Right lobe of liver (tissue), 6 donors: ENCODE measurements around the gene MARK2. TPM values are rescaled to one million over a fixed set of nuclear protein-coding genes. Genes with fewer than 3 reads are reported as not detected.

ENCODE experiments used
- ATAC-seq, 4 donors: fragments of 200-7000 bp; cut with Tn5 transposase; one replicate each; pipeline ENCODE4 v1.9.1; 2020; ENCODE audit warnings: mild to moderate bottlenecking in 4 of 4, moderate library complexity in 4 of 4
- DNase-seq, 3 donors: peaks; one replicate each; pipeline ENCODE4 v3.0.0-alpha.2; 2020
- H3K27ac ChIP-seq, 3 donors: fragments of 200-600 bp; one replicate each; pipeline ENCODE4 v1.8.0; 2022
- H3K27me3 ChIP-seq, 2 donors: fragments of 200-600 bp; one replicate each; pipeline ENCODE4 v1.8.0; 2022
- H3K36me3 ChIP-seq, 4 donors: fragments of 200-600 bp; sonication (generic) in 1 of 4; one replicate each; pipeline versions ENCODE4 v1.5.1 to v1.8.0; 2017 to 2022; ENCODE audit warnings: control low read depth in 1 of 4
- H3K4me1 ChIP-seq, 4 donors: fragments of 200-600 bp; sonication (generic) in 1 of 4; one replicate each; pipeline versions ENCODE4 v1.5.1 to v1.8.0; 2017 to 2022; ENCODE audit warnings: control low read depth in 1 of 4
- H3K4me3 ChIP-seq, 3 donors: fragments of 200-600 bp; one replicate each; pipeline ENCODE4 v1.8.0; 2022
- H3K9me3 ChIP-seq, 4 donors: fragments of 200-600 bp; sonication (generic) in 1 of 4; one replicate each; pipeline versions ENCODE4 v1.5.1 to v1.8.0; 2017 to 2022; ENCODE audit warnings: control low read depth in 1 of 4
- POLR2A ChIP-seq: fragments of 450-650 bp; IDR thresholded peaks from one replicate; pipeline ENCODE4 v1.6.1; 2017; ENCODE audit warnings: antibody characterized with exemption, mild to moderate bottlenecking
- WGBS: methylation state at CpG from one replicate; pipeline ENCODE4 v1.1.6; 2018; ENCODE audit warnings: low coverage, low lambda C conversion rate; ENCODE audit not compliant: insufficient coverage; ENCODE audit errors: missing lambda C conversion rate; 5-methylcytosine and 5-hydroxymethylcytosine counted together
- intact Hi-C, 2 donors: fragments of 100-400 bp; cut with DNase I; formaldehyde crosslinking; loops; one replicate each; pipeline versions ENCODE4 v1.11.2 to v1.14.1; 2022
- total RNA-seq, 6 experiments: library from RNA; depleted of rRNA in 2 of 6; stranded (reverse); fragments of >200 nt in 2 of 6; fragmentation: NEBNext Ultra II Directional in 3 of 6; extraction: Animal tissue kit (Norgen Biotek cat#: 25700) in 3 of 6; gene quantifications; one replicate each; pipeline versions ENCODE4 v1.1.0 to v1.2.4, GENCODE V29; 2016 to 2023
- TF ChIP-seq, protein P1 (sequence below), 4 donors: fragments of 200-600 bp in 3 of 4; fragments of 450-650 bp in 1 of 4; IDR thresholded peaks; one replicate each; pipeline versions ENCODE4 v1.5.1 to v1.8.0; 2016 to 2022; ENCODE audit warnings: antibody characterized with exemption in 4 of 4, mild to moderate bottlenecking in 2 of 4
- donor health status: DM: no; HTN: yes; CAD: no.
- donor health status: DM: no; HTN: no; CAD: no.
- donor health status: DM: no; HTN: no; CAD: no.
- donor health status: DM: no; HTN: yes; CAD: no.
- donor health status: DM: no; HTN: yes; CAD: no.

Gene MARK2
- total RNA-seq, 6 experiments from 2014 or later = 10.6 to 14.8 (median 12.2) TPM

- Histone ChIP-seq H3K27ac (no peak overlapping the region), H3K27me3 (no peaks in the 10 kb centered on the region), H3K4me3 (no peak overlapping the region), H3K9me3 (no peaks in the 10 kb centered on the region), H3K36me3 (no peaks in the 10 kb centered on the region), H3K4me1 (peaks cover 0 to 40% (median 0%) of the 10 kb centered on the region in 4 donors)
- ATAC-seq (peak in 2 of 4 donors; percentile 21 to 63), DNase-seq (no peak)
- TF ChIP-seq, protein P1, sequence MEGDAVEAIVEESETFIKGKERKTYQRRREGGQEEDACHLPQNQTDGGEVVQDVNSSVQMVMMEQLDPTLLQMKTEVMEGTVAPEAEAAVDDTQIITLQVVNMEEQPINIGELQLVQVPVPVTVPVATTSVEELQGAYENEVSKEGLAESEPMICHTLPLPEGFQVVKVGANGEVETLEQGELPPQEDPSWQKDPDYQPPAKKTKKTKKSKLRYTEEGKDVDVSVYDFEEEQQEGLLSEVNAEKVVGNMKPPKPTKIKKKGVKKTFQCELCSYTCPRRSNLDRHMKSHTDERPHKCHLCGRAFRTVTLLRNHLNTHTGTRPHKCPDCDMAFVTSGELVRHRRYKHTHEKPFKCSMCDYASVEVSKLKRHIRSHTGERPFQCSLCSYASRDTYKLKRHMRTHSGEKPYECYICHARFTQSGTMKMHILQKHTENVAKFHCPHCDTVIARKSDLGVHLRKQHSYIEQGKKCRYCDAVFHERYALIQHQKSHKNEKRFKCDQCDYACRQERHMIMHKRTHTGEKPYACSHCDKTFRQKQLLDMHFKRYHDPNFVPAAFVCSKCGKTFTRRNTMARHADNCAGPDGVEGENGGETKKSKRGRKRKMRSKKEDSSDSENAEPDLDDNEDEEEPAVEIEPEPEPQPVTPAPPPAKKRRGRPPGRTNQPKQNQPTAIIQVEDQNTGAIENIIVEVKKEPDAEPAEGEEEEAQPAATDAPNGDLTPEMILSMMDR (IDR thresholded peaks at IDR 0.05) = no peak
- TF ChIP-seq POLR2A = no peak
- intact Hi-C loops = no loop called here
- 71% methylated on average over 1 of the region's 2 CpGs for WGBS
These were observed 6.4 kb downstream of the MARK2 start for GRCh38 chr11:63845303-63845702.

DNA sequence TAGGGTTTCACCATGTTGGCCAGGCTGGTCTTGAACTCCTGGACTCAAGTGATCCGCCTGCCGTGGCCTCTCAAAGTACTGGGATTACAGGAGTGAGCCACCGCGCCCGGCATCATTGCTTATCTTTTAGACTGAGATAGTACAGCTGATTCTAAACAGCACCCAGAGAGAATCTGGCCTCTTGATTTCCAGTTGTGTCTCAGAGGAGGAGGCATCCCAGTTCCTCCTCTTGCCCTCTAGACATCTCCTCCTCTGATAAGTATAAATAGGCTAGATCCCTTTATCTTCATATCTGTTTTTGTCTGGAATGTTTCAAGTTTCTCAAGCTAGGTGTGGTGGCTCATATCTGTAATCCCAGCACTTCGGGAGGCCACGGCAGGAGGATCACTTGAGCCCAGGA lies 7.0 kb downstream of the MARK2 start:
- Histone ChIP-seq H3K4me3 (no peak overlapping the region), H3K27me3 (no peaks in the 10 kb centered on the region), H3K27ac (no peak overlapping the region), H3K36me3 (no peaks in the 10 kb centered on the region), H3K9me3 (no peaks in the 10 kb centered on the region), H3K4me1 (peaks cover 0 to 35% (median 0%) of the 10 kb centered on the region in 4 donors)
- WGBS = 93% methylated on average over 7 of the region's 7 CpGs
- ATAC-seq (no peak), DNase-seq (peak in 1 of 3 donors; percentile 7)
- intact Hi-C loops = no loop called here
- TF ChIP-seq POLR2A = no peak
- TF ChIP-seq, protein P1 (IDR thresholded peaks at IDR 0.05) = no peak

DNA sequence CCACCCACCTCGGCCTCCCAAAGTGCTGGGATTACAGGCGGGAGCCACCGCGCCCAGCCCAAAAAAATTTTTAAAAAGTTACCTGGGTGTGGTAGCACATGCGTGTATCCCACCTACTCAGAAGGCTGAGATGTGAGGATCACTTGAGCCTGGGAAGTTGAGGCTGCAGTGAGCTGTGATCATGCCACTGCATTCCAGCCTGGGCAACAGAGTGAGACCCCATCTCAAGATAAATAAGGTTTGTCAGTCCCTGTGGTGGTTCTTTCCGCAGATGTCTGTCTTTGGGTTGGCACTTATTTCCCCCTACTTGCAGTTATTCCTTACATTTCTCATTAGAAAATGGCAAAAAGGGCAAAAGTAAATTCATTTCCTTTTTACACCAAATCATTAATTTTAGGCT lies 8.0 kb downstream of the MARK2 start:
- Histone ChIP-seq H3K9me3 (no peaks in the 10 kb centered on the region), H3K4me1 (peaks cover 0 to 33% (median 0%) of the 10 kb centered on the region in 4 donors), H3K27ac (no peak overlapping the region), H3K36me3 (no peaks in the 10 kb centered on the region), H3K4me3 (no peak overlapping the region), H3K27me3 (no peaks in the 10 kb centered on the region)
- TF ChIP-seq POLR2A = no peak
- TF ChIP-seq, protein P1 (IDR thresholded peaks at IDR 0.05) = no peak
- intact Hi-C loops = no loop called here
- 83% methylated on average over 6 of the region's 6 CpGs for WGBS
- ATAC-seq = no peak
- no peak for DNase-seq

GRCh38 chr11:63847363-63847762 lies 8.5 kb downstream of the MARK2 start:
- peak in 1 of 3 donors; percentile 19 for DNase-seq
- ATAC-seq = no peak
- Histone ChIP-seq H3K4me3 (no peak overlapping the region), H3K36me3 (no peaks in the 10 kb centered on the region), H3K27me3 (no peaks in the 10 kb centered on the region), H3K9me3 (no peaks in the 10 kb centered on the region), H3K4me1 (peaks cover 0 to 32% (median 0%) of the 10 kb centered on the region in 4 donors), H3K27ac (no peak overlapping the region)
- WGBS = 76% methylated on average over 3 of the region's 3 CpGs
- no peak for TF ChIP-seq POLR2A
- TF ChIP-seq, protein P1 (IDR thresholded peaks at IDR 0.05) = no peak
- intact Hi-C loops = no loop called here

GRCh38 chr11:63849691-63850090 lies 10.8 kb downstream of the MARK2 start:
- Histone ChIP-seq H3K27ac (no peak overlapping the region), H3K27me3 (no peaks in the 10 kb centered on the region), H3K36me3 (no peaks in the 10 kb centered on the region), H3K9me3 (no peaks in the 10 kb centered on the region), H3K4me3 (no peak overlapping the region), H3K4me1 (peaks cover 0 to 13% (median 0%) of the 10 kb centered on the region in 4 donors)
- ATAC-seq = no peak
- WGBS = 88% methylated on average over 2 of the region's 2 CpGs
- intact Hi-C loops = no loop called here
- TF ChIP-seq, protein P1 (IDR thresholded peaks at IDR 0.05) = no peak
- TF ChIP-seq POLR2A = no peak
- no peak for DNase-seq
